HG03460 (cell line): Measurements from ENCODE around the gene PLK1.

Source experiments
- ATAC-seq: cut with Tn5 transposase; IDR thresholded peaks from one replicate; pipeline ENCODE4 v1.9.1; 2021; ENCODE audit not compliant: unreplicated experiment

PLK1 gene

DNA sequence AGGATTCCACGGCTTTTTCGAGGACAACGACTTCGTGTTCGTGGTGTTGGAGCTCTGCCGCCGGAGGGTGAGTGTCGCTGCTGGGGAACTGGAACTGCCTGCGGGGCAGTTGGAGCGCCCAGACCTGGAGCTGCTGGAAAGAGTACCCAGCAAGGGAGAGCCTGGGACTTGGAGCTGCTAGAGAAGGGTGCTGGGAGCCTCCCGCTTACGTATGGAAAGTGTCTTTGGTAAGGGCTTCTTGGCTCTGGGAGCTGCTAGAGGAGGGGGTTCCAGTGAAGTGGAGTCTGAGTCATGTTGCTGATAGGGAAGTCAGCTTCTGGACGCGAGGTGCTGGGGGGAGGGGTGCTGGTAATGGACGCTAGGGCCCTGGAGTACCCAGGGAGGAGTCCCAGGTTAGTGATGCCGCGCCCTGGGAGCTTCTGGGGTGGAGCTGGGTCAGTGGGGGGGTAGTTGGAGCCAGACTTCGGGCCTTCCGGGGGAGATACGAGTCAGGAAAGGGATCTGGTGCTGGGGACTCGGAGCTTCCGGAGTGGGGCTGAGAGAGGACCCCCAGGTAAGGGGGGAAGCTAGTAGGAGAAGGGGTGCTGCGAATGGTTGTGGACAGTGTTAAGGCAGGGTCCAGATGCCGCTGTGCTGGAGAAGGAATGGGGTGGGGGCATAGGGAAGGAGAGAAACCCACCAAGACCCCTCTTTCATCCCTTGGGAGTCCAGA, 741 bp downstream of the PLK1 start:
- no peak for ATAC-seq

- ATAC-seq: no peak
These were observed 1.3 kb downstream of the PLK1 start for GRCh38 chr16:23679986-23680336.

GRCh38 chr16:23682181-23682580, 3.5 kb downstream of the PLK1 start:
- no peak for ATAC-seq

DNA sequence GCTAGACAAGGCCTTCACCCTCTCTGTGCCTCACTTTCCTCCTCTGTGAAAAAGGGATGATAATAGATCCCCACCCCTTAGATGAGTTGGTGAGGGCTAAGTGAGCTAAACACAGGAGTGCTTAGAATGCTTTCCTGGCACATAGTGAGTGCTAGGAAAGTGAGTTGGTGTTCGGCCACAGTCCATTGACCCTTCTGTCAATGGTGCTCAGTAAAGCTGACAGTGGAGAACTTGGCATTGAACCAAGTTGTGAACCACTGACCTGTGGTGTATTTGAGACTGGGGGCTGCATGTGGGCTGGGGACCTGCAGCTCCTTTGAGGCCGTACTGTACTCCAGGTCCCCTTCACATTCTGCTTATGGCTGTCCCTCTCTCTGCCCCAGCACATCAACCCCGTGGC, 4.8 kb downstream of the PLK1 start:
- ATAC-seq: no peak

GRCh38 chr16:23687034-23687808, 8.5 kb downstream of the PLK1 start:
- ATAC-seq: no peak

DNA sequence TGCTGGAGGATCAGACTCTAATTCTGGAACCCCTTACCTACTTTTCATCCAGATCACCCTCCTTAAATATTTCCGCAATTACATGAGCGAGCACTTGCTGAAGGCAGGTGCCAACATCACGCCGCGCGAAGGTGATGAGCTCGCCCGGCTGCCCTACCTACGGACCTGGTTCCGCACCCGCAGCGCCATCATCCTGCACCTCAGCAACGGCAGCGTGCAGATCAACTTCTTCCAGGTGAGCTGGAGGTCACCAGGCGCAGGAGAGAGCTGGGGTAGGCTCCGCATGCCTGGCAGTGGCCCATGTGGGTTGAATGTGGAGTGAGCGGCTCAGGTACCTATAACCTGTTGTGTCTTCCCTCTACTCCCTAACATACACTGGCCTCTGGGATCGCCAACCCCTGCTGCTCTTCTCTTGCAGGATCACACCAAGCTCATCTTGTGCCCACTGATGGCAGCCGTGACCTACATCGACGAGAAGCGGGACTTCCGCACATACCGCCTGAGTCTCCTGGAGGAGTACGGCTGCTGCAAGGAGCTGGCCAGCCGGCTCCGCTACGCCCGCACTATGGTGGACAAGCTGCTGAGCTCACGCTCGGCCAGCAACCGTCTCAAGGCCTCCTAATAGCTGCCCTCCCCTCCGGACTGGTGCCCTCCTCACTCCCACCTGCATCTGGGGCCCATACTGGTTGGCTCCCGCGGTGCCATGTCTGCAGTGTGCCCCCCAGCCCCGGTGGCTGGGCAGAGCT, 10.9 kb downstream of the PLK1 start:
- ATAC-seq: no peak

DNA sequence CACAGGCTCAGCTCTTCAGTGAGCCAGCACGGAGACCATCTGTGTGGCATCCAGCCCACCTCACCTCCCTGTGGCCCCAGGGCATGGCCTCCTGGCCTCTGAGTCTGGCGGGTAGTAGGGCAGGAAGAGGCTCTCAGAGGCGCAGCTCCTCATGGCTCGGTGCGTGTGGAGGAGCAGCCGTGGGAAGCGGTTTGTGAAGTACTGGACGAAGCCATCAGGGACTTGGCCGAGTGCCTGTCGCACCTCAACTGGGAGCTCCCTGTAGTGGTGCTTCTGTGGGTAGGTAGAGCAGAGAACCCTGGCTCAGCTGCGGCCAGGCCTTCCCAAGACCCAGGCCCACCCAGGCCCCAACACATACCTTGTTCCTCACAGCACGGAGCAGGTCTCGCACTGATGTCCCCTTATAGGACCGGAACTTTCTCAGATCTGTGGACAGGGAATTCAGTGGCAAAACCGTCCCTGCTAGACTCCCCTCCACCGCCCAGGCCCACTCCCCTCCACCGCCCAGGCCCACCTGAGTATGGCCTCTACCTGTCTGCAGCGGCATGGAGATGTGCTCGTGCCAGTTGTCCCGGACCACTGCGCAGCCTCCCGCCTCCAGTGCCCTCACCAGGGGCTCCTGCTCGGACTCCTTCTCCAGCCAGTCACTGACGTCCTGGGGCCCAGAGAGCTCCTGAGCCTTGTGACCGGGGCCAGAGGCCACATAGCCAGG, 12.2 kb downstream of the PLK1 start:
- no peak for ATAC-seq

DNA sequence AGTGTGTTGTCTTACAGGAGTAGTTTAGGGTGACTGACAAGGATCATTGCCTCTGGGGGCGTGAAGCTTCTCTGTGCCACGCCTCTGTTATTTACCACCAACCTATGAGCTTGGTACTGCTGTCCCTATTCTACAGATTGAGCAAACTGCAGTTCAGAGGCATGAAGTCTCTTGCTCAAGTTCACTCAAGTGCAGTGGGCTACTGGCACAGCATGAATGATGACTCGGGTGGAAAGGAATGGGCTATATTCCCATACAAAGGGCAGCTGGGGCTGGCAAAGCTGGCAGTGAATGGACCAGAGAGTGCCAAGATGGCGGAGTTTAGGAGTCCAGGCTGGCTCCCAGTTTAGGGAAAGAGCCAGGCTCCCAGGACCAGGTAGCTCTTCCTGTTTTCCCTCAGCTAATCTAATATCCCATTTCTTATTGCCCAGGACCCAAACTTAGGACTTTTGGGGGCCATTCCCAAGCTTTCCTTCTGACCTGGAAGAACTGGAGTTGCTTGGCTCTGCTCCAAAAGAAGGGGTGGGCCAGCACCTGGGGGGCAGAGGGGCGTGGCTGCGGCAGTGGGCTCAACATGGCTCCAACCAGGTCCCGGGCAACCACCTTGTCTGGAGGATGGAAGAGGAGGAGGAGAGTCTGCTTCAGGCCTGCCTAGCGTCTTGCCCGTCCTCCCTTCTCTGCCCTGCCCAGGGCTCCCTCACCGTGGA, 12.9 kb downstream of the PLK1 start:
- ATAC-seq: no peak

DNA sequence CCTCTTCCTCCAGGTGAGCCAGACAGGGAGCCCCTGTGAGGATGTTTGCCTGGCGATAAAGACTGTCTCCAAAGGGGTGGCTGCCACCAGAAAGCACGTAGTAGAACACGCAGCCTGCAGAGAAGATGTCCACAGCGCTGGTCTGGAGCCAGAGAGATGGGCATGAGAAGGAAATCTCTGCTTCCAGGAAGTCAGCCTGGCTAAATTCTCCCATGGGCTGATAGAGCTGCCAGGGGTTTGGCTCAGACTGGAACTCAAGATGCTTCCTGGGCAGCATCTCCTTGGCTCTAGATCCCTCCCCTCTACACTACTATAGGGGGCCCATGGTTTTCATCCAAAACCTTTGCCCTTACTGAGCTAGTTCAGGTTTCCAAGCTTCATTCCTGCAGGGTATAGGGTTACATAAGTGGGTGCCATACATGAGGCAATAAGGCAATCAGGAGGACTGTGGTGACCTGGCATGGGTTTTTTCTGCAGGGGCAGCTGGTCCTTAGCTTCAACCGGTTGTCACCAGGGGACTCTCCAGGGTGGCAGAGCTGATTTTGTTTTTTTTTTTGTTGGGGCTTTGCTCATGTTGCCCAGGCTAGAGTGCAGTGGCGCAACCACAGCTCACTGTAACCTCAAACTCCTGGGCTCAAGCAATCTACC, 13.6 kb downstream of the PLK1 start:
- no peak for ATAC-seq

GRCh38 chr16:23694265-23694643, 15.6 kb downstream of the PLK1 start:
- ATAC-seq: no peak

DNA sequence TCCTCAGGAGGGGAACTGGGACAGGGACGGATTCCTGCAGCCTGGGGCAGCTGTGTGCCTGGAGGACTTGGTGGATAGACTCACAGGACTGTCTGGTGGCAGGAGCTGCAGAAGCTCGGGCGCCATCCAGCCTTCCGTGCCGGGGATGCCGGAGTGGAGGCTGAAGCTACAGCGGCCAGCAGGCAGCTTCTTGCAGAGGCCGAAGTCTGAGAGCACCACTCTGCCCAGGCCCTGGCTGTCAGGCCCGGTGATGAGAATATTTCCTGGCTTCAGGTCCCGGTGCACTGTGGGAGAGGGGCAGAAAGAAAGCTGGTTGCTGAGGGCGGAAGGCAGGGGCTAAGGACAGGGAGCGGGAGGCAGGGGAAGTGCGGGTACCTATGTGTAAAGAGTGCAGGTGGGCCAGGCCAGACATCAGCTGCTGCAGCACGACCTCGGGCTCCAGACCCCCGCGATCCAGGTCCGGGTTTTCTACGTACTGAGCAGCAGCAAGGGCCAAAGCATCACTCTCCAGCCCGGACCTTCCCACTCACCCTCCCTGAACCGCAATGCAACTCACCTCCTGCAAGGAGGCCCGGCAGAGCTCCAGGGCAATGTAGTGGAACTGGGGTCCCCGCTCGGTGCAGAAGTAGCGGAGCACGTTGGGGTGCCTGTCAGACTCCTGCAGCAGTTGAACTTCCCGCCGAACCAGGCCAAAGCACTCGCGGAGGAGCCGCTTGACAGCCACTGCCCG, 16.1 kb downstream of the PLK1 start:
- ATAC-seq: no peak

DNA sequence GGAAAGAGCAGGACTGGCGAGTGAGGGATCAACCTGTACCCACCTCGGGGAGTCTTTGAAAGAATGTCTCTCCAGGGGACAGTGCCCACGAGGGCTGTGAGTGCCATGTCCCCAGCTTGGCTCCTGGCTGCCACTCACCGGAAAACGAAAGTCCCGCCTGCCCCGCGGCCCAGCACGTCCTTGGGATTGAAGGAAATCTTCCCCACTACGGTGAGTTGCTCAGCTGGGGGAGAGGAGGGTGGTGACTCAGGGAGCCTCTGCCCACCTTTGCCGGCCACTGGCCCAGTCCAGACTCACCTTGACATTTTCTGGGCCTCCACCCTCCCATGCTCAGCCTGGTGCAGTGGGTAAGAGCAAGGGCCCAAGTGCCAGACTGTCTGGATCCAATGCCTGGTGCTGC, 17.1 kb downstream of the PLK1 start:
- no peak for ATAC-seq

DNA sequence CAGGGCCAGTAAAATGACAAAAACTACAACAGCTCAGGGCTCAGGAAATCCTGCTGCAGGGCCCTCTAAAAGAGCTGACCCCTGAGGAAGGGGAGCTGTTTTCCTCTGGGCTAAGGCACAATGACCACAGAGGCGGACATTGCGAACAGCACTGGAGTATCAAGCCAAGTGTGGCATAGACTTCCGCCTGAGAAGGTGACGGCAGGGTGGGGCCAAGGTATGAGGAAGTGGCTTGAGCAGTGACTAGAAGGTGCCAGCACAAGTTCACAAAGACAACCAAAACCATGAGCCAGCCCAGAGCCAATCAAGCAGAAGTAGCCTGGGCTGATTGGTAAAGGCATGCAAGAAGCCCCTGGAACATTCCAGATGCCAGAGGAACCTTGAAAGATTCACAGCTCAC, 20.4 kb downstream of the PLK1 start:
- no peak for ATAC-seq

GRCh38 chr16:23700093-23700492, 21.4 kb downstream of the PLK1 start:
- no peak for ATAC-seq

GRCh38 chr16:23700509-23700908, 21.8 kb downstream of the PLK1 start:
- ATAC-seq: no peak

DNA sequence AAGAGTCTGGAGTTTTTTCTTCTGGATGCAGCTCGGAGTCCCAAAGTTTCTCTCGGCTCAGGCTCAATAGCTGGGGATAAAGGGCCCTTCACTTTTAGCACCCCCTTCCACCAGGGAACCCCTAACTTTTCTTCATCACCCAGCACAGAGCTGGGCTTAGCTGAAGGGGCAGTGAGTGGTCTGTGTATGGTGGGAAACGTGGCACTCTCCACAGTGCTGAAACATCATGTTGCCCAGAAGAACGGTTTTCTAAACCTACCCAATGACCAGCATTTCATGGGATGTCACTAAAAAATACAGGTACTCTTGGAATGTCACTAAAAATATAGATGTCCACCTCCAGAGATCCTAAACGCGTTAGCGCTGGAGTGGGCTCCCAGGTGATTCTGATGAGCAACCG, 22.4 kb downstream of the PLK1 start:
- no peak for ATAC-seq

- no peak for ATAC-seq
These were observed 24.3 kb downstream of the PLK1 start for GRCh38 chr16:23702951-23703350.

GRCh38 chr16:23704772-23705516, 26.3 kb downstream of the PLK1 start:
- ATAC-seq: no peak

DNA sequence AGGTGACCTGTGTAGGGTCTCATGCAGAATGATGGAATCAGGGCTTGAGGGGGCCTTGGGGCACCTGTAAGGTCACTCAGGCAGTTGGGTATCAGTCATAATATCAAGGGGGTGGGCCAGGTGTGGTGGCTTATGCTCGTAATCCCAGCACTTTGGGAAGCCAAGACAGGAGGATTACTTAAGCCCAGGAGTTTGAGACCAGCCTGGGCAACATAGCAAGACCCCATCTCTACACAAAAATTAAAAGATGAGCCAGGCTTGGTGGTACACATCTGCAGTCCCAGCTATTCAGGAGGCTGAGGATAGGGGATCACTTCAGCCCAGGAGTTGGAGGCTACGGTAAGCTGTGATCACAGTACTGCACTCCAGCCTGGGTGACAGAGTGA, 26.8 kb downstream of the PLK1 start:
- ATAC-seq: no peak
